H1 (cell line): Measurements from ENCODE around the gene GPC1. TPM values are rescaled to one million over a fixed set of nuclear protein-coding genes. Genes with fewer than 3 reads are reported as not detected.
A peak's percentile ranks its signal among the peaks of the same experiment; 100 is the strongest.

ENCODE experiments used
- CTCF ChIA-PET: fragments of 300-600 bp; sonication (Branson Sonifier 250); formaldehyde crosslinking; loops from one replicate; lab custom pipeline; 2021; ENCODE audit not compliant: partially characterized antibody; lab: Charles Lee
- POLR2A ChIA-PET: fragments of 300-600 bp; sonication (Branson Sonifier 250); formaldehyde crosslinking; loops from one replicate; lab custom pipeline; 2021; ENCODE audit warnings: inconsistent platforms; ENCODE audit not compliant: partially characterized antibody; lab: Charles Lee
- DNase-seq, 2 experiments: peaks; one replicate each; pipeline versions ENCODE4 v3.0.0 to v3.0.0-alpha.2; 2010 to 2022; ENCODE audit warnings: low spot score in 2 of 2, low read depth in 1 of 2, mixed read lengths in 1 of 2
- FAIRE-seq: peaks from 2 replicates; lab custom pipeline; 2011; peaks lifted over from hg19 to GRCh38; lab: Jason Lieb, UNC
- H2AFZ ChIP-seq: 2 replicates; pipeline ENCODE4 v1.8.1; 2012; ENCODE audit warnings: low read length, inconsistent platforms
- H2AK5ac ChIP-seq: 2 replicates; pipeline ENCODE4 v1.6.1; 2013; ENCODE audit warnings: low read depth, low read length
- H2BK120ac ChIP-seq: replicated peaks from 2 replicates; pipeline ENCODE3; 2013; ENCODE audit warnings: low read depth, low read length, inconsistent platforms
- H2BK12ac ChIP-seq: 2 replicates; pipeline ENCODE4 v1.6.1; 2013; ENCODE audit warnings: low read depth, low read length
- H2BK15ac ChIP-seq: 2 replicates; pipeline ENCODE4 v1.6.1; 2013; ENCODE audit warnings: low read length
- H2BK20ac ChIP-seq: 2 replicates; pipeline ENCODE4 v1.6.1; 2013; ENCODE audit warnings: low read length
- H2BK5ac ChIP-seq: 2 replicates; pipeline ENCODE4 v1.6.1; 2013; ENCODE audit warnings: low read depth, low read length
- H3K14ac ChIP-seq: 2 replicates; pipeline ENCODE4 v1.6.1; 2013; ENCODE audit warnings: inconsistent platforms; ENCODE audit not compliant: insufficient read length
- H3K18ac ChIP-seq: 2 replicates; pipeline ENCODE4 v1.6.1; 2013; ENCODE audit warnings: low read length; ENCODE audit errors: extremely low read depth
- H3K23ac ChIP-seq: 2 replicates; pipeline ENCODE4 v1.6.1; 2013; ENCODE audit warnings: inconsistent platforms; ENCODE audit not compliant: insufficient read length
- H3K23me2 ChIP-seq: 2 replicates; pipeline ENCODE4 v1.6.1; 2013; ENCODE audit warnings: low read depth, low read length
- H3K27ac ChIP-seq: 2 replicates; pipeline ENCODE4 v1.6.1; 2011; ENCODE audit warnings: low read depth, low read length, inconsistent platforms
- H3K27me3 ChIP-seq, 4 experiments: replicated peaks in 1 of 4; 1 replicate in 1 of 4; 2 replicates in 3 of 4; pipeline versions ENCODE4 v1.6.1 to v1.8.1; 2011 to 2013; ENCODE audit warnings: low read length in 3 of 4, mild to moderate bottlenecking in 3 of 4, inconsistent platforms in 2 of 4, mixed read lengths in 2 of 4, moderate library complexity in 1 of 4; ENCODE audit not compliant: control insufficient read depth in 3 of 4, insufficient read depth in 3 of 4; ENCODE audit errors: extremely low read depth in 1 of 4
- H3K36me3 ChIP-seq, 4 experiments: 2 replicates each; pipeline versions ENCODE4 v1.6.1 to v1.8.1; 2011 to 2013; ENCODE audit warnings: mild to moderate bottlenecking in 4 of 4, low read length in 3 of 4, moderate library complexity in 2 of 4, control low read depth in 1 of 4, inconsistent platforms in 1 of 4; ENCODE audit not compliant: insufficient read depth in 4 of 4, control insufficient read depth in 2 of 4
- H3K4ac ChIP-seq: replicated peaks from 2 replicates; pipeline ENCODE3; 2013; ENCODE audit warnings: low read length, low read depth, mixed read lengths, inconsistent platforms; ENCODE audit not compliant: insufficient read length
- H3K4me1 ChIP-seq, 4 experiments: replicated peaks in 1 of 4; 1 replicate in 1 of 4; 2 replicates in 3 of 4; pipeline versions ENCODE4 v1.6.1 to v1.8.1; 2011 to 2013; ENCODE audit warnings: low read length in 3 of 4, inconsistent platforms in 2 of 4, mixed read lengths in 1 of 4; ENCODE audit not compliant: insufficient read depth in 4 of 4, control insufficient read depth in 3 of 4
- H3K4me2 ChIP-seq, 2 experiments: 2 replicates each; pipeline versions ENCODE4 v1.6.1 to v1.8.1; 2011 to 2013; ENCODE audit warnings: low read depth in 2 of 2, low read length in 2 of 2, control low read depth in 1 of 2, inconsistent platforms in 1 of 2, mild to moderate bottlenecking in 1 of 2; ENCODE audit not compliant: insufficient read depth in 1 of 2
- H3K4me3 ChIP-seq, 4 experiments: fragments of 200-600, 300-600 bp in 1 of 4; sonication (generic), shearing (Covaris generic), sonication (Bioruptor Twin) in 1 of 4; 2 replicates each; pipeline versions ENCODE4 v1.5.1 to v1.8.1; 2011 to 2016; ENCODE audit warnings: low read length in 4 of 4, low read depth in 3 of 4, control low read depth in 2 of 4, inconsistent platforms in 2 of 4, mild to moderate bottlenecking in 2 of 4, mixed read lengths in 1 of 4, moderate library complexity in 1 of 4; ENCODE audit not compliant: insufficient read depth in 2 of 4; ENCODE audit errors: extremely low read depth in 1 of 4
- H3K56ac ChIP-seq: replicated peaks from 2 replicates; pipeline ENCODE3; 2013; ENCODE audit warnings: low read depth, mild to moderate bottlenecking, mixed read lengths, low read length, inconsistent platforms; ENCODE audit not compliant: insufficient read length
- H3K79me1 ChIP-seq: 2 replicates; pipeline ENCODE4 v1.6.1; 2013; ENCODE audit warnings: low read depth, low read length, control low read depth
- H3K79me2 ChIP-seq, 2 experiments: 2 replicates each; pipeline versions ENCODE4 v1.6.1 to v1.8.1; 2012 to 2013; ENCODE audit warnings: low read length in 2 of 2, mild to moderate bottlenecking in 2 of 2, inconsistent platforms in 1 of 2; ENCODE audit not compliant: insufficient read depth in 2 of 2, control insufficient read depth in 1 of 2
- H3K9ac ChIP-seq, 4 experiments: replicated peaks in 1 of 4; 1 replicate in 1 of 4; 2 replicates in 3 of 4; pipeline versions ENCODE4 v1.6.1 to v1.8.1; 2011 to 2013; ENCODE audit warnings: low read depth in 3 of 4, low read length in 3 of 4, control low read depth in 2 of 4, mild to moderate bottlenecking in 2 of 4, moderate library complexity in 2 of 4, inconsistent platforms in 1 of 4; ENCODE audit errors: extremely low read depth in 1 of 4
- H3K9me3 ChIP-seq, 2 experiments: 2 replicates each; pipeline versions ENCODE4 v1.6.1 to v1.8.1; 2012 to 2013; ENCODE audit warnings: mild to moderate bottlenecking in 2 of 2, moderate library complexity in 2 of 2, control low read depth in 1 of 2, inconsistent platforms in 1 of 2, low read depth in 1 of 2, low read length in 1 of 2, mixed read lengths in 1 of 2; ENCODE audit not compliant: insufficient read depth in 2 of 2
- H4K20me1 ChIP-seq, 2 experiments: replicated peaks in 1 of 2; 2 replicates each; pipeline versions ENCODE3 to v1.8.1; 2011 to 2013; ENCODE audit warnings: inconsistent platforms in 2 of 2, low read length in 2 of 2, mild to moderate bottlenecking in 1 of 2; ENCODE audit not compliant: insufficient read depth in 2 of 2, control insufficient read depth in 1 of 2
- H4K5ac ChIP-seq: 2 replicates; pipeline ENCODE4 v1.6.1; 2013; ENCODE audit warnings: low read length, low read depth, mixed read lengths, inconsistent platforms; ENCODE audit not compliant: insufficient read length
- H4K8ac ChIP-seq: 2 replicates; pipeline ENCODE4 v1.8.0; 2013; ENCODE audit warnings: mild to moderate bottlenecking, moderate library complexity, low read length, inconsistent platforms; ENCODE audit not compliant: insufficient read depth; ENCODE audit errors: extremely low read depth
- H4K91ac ChIP-seq: replicated peaks from 2 replicates; pipeline ENCODE3; 2013; ENCODE audit warnings: low read length, mixed read lengths, inconsistent platforms; ENCODE audit not compliant: insufficient read length
- CEBPB ChIP-seq: IDR thresholded peaks from 2 replicates; pipeline ENCODE4 v1.6.1; 2012; ENCODE audit warnings: low read depth, low read length
- CTBP2 ChIP-seq: IDR thresholded peaks from 2 replicates; pipeline ENCODE4 v1.7.0; 2011; ENCODE audit warnings: borderline replicate concordance, mild to moderate bottlenecking, moderate library complexity, mixed read lengths, low read length; ENCODE audit not compliant: insufficient read depth, insufficient read length
- GABPA ChIP-seq: IDR thresholded peaks from 2 replicates; pipeline ENCODE4 v1.6.1; 2011; ENCODE audit warnings: mild to moderate bottlenecking, low read length, moderate library complexity, borderline replicate concordance; ENCODE audit not compliant: insufficient read depth
- KDM1A ChIP-seq: fragments of 200-600, 300-600 bp; sonication (generic); IDR thresholded peaks from 2 replicates; pipeline ENCODE4 v1.7.1; 2016; ENCODE audit warnings: mild to moderate bottlenecking, low read length, borderline replicate concordance
- KDM4A ChIP-seq: IDR thresholded peaks from one replicate; pipeline ENCODE4 v1.7.1; 2012; ENCODE audit warnings: low read depth, mild to moderate bottlenecking, moderate library complexity, low read length, inconsistent platforms; ENCODE audit not compliant: severe bottlenecking
- POU5F1 ChIP-seq: IDR thresholded peaks from 2 replicates; pipeline ENCODE4 v1.6.1; 2011; ENCODE audit warnings: low read depth, mild to moderate bottlenecking, low read length, moderate library complexity
- RBBP5 ChIP-seq: IDR thresholded peaks from 2 replicates; pipeline ENCODE4 v1.7.1; 2012; ENCODE audit warnings: low read depth, mild to moderate bottlenecking, inconsistent platforms, low read length, moderate library complexity, borderline replicate concordance
- SIRT6 ChIP-seq: IDR thresholded peaks from one replicate; pipeline ENCODE4 v1.7.1; 2012; ENCODE audit warnings: low read length, inconsistent platforms
- SP4 ChIP-seq: IDR thresholded peaks from 2 replicates; pipeline ENCODE4 v1.6.1; 2012; ENCODE audit warnings: low read length, inconsistent platforms
- SRF ChIP-seq: IDR thresholded peaks from 2 replicates; pipeline ENCODE4 v1.6.1; 2011; ENCODE audit warnings: mild to moderate bottlenecking, low read depth, low read length, moderate library complexity
- YY1 ChIP-seq: IDR thresholded peaks from 2 replicates; pipeline ENCODE4 v1.6.1; 2011; ENCODE audit warnings: low read depth, mild to moderate bottlenecking, low read length
- WGBS, 2 experiments: shearing (Covaris generic) in 1 of 2; methylation state at CpG; one replicate each; pipeline versions ENCODE4 v1.1.6 to v1.1.7; 2013 to 2015; ENCODE audit warnings: low lambda C conversion rate in 2 of 2, mixed read lengths in 2 of 2, inconsistent platforms in 1 of 2, low coverage in 1 of 2, missing lambda C conversion rate in 1 of 2; ENCODE audit not compliant: insufficient replicate concordance in 2 of 2, insufficient coverage in 1 of 2, insufficient read length in 1 of 2; ENCODE audit errors: extremely low coverage in 1 of 2, missing lambda C conversion rate in 1 of 2; 5-methylcytosine and 5-hydroxymethylcytosine counted together
- polyA plus RNA-seq, 7 experiments: library from polyadenylated mRNA; depleted of rRNA in 3 of 7; stranded (reverse) in 5 of 7; unstranded in 2 of 7; fragments of >200 nt in 5 of 7; fragments of 200-250 nt in 2 of 7; gene quantifications; 1 replicate in 5 of 7; 2 replicates in 1 of 7; 4 replicates in 1 of 7; pipeline versions ENCODE4 v1.2.1 to v1.2.3, GENCODE V29; 2011 to 2013; ENCODE audit warnings: missing spikeins in 2 of 7, mixed read lengths in 2 of 7
- total RNA-seq: library from RNA; stranded (reverse); fragmentation: NEBNext Ultra II Directional; extraction: Animal tissue kit (Norgen Biotek cat#: 25700); gene quantifications from 2 replicates; pipeline ENCODE4 v1.2.1, GENCODE V29; 2021

Gene GPC1
- total and polyA plus RNA-seq, 2 of the 8 experiments (the other 6 are each of a cell fraction or from before 2014, with no cell fraction given) = 21.9 to 28.3 TPM

GRCh38 chr2:240436683-240437550 is 1.5 kb downstream of the GPC1 start:
- Histone ChIP-seq H2AK5ac (0 out of 2 replicates have a peak overlapping the region, but pooled peaks have one; percentile 75), H3K79me1 (peaks cover 2% of the 10 kb centered on the region; the same call in 1 of the 2 replicates), H3K14ac (no peak overlapping the region), H4K20me1 (peaks cover 22 to 31% of the 10 kb centered on the region in 2 experiments), H3K18ac (no peak overlapping the region; the same call in 1 of the 2 replicates), H4K91ac (no peak overlapping the region), H2AFZ (no peak overlapping the region), H2BK15ac (no peak overlapping the region), H3K4me3 (peak overlapping the region; percentile 44 to 80 (median 48)), H3K27ac (no peak overlapping the region), H2BK20ac (no peak overlapping the region), H3K27me3 (peaks cover 14 to 36% (median 23%) of the 10 kb centered on the region in 4 experiments), H3K79me2 (peaks cover 0 to 9% of the 10 kb centered on the region in 2 experiments; a peak in 1 of 4 replicates), H3K4me2 (peak overlapping the region; percentile 68 to 73), H3K23me2 (peaks cover 7% of the 10 kb centered on the region; the same call in 1 of the 2 replicates), H3K9me3 (no peaks in the 10 kb centered on the region), H2BK120ac (no peak overlapping the region), H3K9ac (no peak overlapping the region), H2BK12ac (0 out of 2 replicates have a peak overlapping the region, but pooled peaks have one; percentile 68), H4K5ac (no peak overlapping the region), H3K36me3 (no peaks in the 10 kb centered on the region), H2BK5ac (no peak overlapping the region), H3K56ac (no peak overlapping the region), H3K4me1 (peaks cover 0 to 18% (median 1%) of the 10 kb centered on the region in 4 experiments; a peak in 6 of 7 replicates), H3K4ac (no peak overlapping the region), H4K8ac (no peak overlapping the region), H3K23ac (no peak overlapping the region)
- ChIA-PET POLR2A (interaction anchor here (1.3 to 2.1 kb wide), 2 partner anchors 18 to 143 kb away, joined by 3 to 12 read pairs; no protein-coding TSS in a partner anchor), CTCF (interaction anchor here (0.5 to 1.7 kb wide), 5 partner anchors 9 to 515 kb away, joined by 3 to 7 read pairs (median 4); no protein-coding TSS in a partner anchor)
- FAIRE-seq = no peak
- peak in 1 of 2 experiments; percentile 66 for DNase-seq
- WGBS, 2 experiments = 31% methylated on average over 25 of the region's 45 CpGs; no CpG with 5 or more reads in 1 of the 2 experiments
- TF ChIP-seq RBBP5 (no peak), CTBP2 (peak; percentile 80), CEBPB (no peak), GABPA (no peak), KDM1A (0 out of 2 replicates have a peak, but pooled peaks have one; percentile 20), SP4 (no peak), KDM4A (no peak), SIRT6 (no peak), POU5F1 (no peak), YY1 (no peak), SRF (no peak)
